ENCODE data around the gene PLA2G4D. TPM values are rescaled to one million over a fixed set of nuclear protein-coding genes. Genes with fewer than 3 reads are reported as not detected.

PLA2G4D gene
- total RNA-seq, 4 donors from 2014 or later: not detected

DNA sequence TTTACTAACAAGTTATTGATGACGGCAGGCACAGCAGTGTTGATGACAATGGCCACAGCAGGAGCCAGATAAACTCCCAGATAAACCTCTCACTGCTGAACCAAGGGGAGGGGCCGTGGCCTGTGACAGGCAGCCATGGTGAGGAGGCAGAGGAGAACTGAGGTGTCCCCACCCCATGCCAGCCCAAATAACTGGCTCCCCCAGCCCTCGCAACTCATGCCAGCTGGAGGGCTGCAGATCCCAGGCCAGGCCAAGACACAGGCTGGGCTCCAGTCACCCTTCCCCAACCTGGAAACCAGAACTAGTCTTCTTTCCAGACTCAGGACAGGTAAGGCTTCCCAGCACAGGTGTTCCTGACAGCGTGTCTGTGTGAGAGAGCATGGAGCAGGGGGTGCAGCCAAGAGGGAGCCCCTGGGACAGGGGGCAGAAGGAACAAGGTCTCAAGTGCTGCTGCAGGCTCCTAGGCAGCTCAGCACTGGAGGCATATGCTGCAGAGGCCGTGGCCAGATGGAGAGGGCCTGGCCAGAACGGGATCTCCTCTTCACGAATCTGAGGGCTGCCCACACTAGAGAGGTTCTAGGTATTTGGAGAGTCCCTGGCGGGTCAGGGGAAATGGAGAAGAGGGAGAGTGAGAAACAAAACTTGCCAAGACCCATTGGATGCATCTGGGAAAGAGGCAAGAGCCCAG, 46.2 kb upstream of the PLA2G4D start:
- Histone ChIP-seq H3K9me3 (peaks cover 0 to 9% (median 0%) of the 10 kb centered on the region in 4 donors), H3K36me3 (no peaks in the 10 kb centered on the region), H3K27me3 (no peaks in the 10 kb centered on the region), H3K4me3 (no peak overlapping the region), H3K27ac (peak overlapping the region in 1 of 4 donors; percentile 80), H3K4me1 (peaks cover 0 to 13% (median 4%) of the 10 kb centered on the region in 4 donors)
- DNase-seq: peak in 2 of 3 donors; percentile 29 to 46
- TF ChIP-seq, protein P1, sequence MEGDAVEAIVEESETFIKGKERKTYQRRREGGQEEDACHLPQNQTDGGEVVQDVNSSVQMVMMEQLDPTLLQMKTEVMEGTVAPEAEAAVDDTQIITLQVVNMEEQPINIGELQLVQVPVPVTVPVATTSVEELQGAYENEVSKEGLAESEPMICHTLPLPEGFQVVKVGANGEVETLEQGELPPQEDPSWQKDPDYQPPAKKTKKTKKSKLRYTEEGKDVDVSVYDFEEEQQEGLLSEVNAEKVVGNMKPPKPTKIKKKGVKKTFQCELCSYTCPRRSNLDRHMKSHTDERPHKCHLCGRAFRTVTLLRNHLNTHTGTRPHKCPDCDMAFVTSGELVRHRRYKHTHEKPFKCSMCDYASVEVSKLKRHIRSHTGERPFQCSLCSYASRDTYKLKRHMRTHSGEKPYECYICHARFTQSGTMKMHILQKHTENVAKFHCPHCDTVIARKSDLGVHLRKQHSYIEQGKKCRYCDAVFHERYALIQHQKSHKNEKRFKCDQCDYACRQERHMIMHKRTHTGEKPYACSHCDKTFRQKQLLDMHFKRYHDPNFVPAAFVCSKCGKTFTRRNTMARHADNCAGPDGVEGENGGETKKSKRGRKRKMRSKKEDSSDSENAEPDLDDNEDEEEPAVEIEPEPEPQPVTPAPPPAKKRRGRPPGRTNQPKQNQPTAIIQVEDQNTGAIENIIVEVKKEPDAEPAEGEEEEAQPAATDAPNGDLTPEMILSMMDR (IDR thresholded peaks at IDR 0.05): no peak
- no peak for TF ChIP-seq POLR2A (IDR thresholded peaks at IDR 0.05)

DNA sequence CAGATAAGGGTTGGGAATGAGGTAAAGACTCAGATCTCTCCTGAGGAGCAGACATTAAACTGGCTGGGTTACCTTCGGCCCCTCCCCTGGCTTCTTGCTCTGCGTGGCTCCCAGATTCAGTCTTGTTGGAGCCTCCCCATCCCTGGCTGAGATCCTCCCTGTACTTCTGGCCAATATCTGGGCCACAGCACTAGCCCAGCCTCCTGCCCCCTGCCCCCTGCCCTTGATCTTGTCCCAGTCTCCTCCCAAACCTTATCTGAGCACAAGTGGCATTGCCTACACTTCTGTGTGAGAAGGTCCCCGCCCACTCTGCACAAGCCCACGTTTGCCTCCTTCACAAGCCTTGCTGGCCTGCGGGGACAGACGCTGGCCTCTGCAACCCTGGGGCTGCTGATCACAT, 45.2 kb upstream of the PLA2G4D start:
- H3K36me3 ChIP-seq: no peaks in the 10 kb centered on the region
- H3K4me1 ChIP-seq: peaks cover 0 to 13% (median 4%) of the 10 kb centered on the region in 4 donors
- H3K9me3 ChIP-seq: peaks cover 0 to 9% (median 0%) of the 10 kb centered on the region in 4 donors
- peak in 2 of 3 donors; percentile 62 to 70 for DNase-seq
- H3K4me3 ChIP-seq: no peak overlapping the region
- H3K27ac ChIP-seq: peak overlapping the region in 3 of 4 donors; percentile 59 to 87 (median 80)
- no peaks in the 10 kb centered on the region for H3K27me3 ChIP-seq
- TF ChIP-seq POLR2A (IDR thresholded peaks at IDR 0.05): peak in 1 of 2 donors; percentile 2
- TF ChIP-seq, protein P1 (IDR thresholded peaks at IDR 0.05): no peak

DNA sequence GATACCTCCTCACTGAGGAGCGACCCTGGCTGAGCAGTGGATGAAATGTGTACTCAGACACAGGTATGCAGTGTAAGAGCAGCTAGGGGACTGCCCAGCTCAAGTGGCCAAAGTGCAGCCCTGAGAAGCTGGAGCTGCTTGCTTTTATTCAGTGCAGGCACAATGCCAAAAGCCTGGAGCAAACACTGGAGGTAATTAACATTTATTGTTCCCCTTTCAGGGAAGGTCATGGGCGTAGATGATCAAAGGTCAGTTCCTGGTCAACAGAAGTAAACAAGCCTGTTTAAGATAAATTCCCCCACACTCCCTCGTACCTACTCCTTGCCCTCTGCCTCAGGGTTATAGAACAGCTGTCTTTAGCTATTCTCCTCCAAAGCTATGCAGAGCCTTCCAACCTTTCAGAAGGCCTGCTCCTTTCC, 44.6 kb upstream of the PLA2G4D start:
- peak in 2 of 3 donors; percentile 70 to 88 for DNase-seq
- peaks cover 0 to 9% (median 0%) of the 10 kb centered on the region in 4 donors for H3K9me3 ChIP-seq
- no peaks in the 10 kb centered on the region for H3K36me3 ChIP-seq
- TF ChIP-seq, protein P1 (IDR thresholded peaks at IDR 0.05): peak in 2 of 6 experiments; percentile 13 to 29
- TF ChIP-seq POLR2A (IDR thresholded peaks at IDR 0.05): peak in 1 of 2 donors; percentile 17
- H3K27me3 ChIP-seq: no peaks in the 10 kb centered on the region
- peaks cover 0 to 13% (median 4%) of the 10 kb centered on the region in 4 donors for H3K4me1 ChIP-seq
- H3K4me3 ChIP-seq: no peak overlapping the region
- peak overlapping the region in 3 of 4 donors; percentile 59 to 87 (median 80) for H3K27ac ChIP-seq

DNA sequence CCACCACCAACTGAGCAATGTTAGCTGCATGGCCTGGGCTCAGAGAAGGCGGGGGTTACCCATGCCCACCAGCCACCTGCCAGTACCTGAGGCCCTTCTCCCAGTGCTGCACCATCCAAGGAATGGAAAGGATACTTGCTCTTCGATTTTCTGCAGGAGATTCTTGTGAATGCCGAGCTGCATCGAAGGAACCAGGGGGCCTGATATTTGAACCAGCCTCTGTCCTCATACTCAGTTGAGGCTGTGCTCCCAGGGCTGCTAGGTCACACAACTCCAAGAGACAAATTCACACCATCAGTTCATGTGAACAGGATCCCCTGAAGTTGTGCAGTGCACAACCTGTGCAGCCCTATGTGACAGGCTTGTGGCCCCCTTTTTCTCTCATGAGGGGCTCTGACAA, 44.0 kb upstream of the PLA2G4D start:
- no peak overlapping the region for H3K27ac ChIP-seq
- DNase-seq: peak in 1 of 3 donors; percentile 35
- peaks cover 0 to 9% (median 0%) of the 10 kb centered on the region in 4 donors for H3K9me3 ChIP-seq
- no peak overlapping the region for H3K4me3 ChIP-seq
- H3K4me1 ChIP-seq: peaks cover 0 to 13% (median 4%) of the 10 kb centered on the region in 4 donors
- TF ChIP-seq, protein P1 (IDR thresholded peaks at IDR 0.05): no peak
- no peak for TF ChIP-seq POLR2A (IDR thresholded peaks at IDR 0.05)
- H3K36me3 ChIP-seq: no peaks in the 10 kb centered on the region
- no peaks in the 10 kb centered on the region for H3K27me3 ChIP-seq

DNA sequence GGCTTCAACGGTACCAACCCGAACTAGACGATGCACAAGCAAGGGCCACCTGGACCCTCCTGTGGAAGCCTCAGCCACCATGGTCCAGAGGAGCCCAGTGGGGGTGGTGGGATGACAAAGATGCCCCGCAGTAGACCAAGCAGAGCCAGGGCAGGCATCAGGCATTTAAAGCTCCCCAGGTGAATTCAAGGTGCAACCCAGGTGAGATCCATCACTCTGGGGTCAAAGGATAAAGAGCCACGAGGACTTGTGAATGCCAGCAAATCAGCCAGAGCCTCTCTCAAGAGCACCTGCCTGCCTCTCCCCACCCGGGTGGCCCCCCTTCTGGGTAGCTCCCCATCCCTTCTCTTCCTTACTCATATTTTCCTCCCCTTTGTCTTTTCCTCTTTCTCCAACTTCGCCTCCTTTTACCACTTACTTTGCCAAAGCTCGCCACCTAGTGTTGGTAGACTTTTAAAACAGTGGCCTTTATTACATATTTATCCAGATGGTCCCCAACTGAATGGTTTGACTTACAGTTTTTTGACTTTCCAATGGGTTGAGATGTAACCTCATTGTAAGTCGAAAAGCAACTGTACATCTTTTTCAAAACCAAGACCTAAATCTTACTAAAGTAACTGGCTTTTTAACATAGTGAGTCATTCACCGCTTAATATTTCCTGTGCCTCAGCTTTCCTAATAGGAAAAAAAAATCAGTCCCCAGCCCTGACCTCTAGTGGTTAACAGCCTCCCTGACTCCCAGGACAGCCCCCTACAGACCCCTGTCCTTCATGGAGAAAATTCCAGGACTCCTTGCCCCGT, 43.3 kb upstream of the PLA2G4D start:
- Histone ChIP-seq H3K36me3 (no peaks in the 10 kb centered on the region), H3K9me3 (peaks cover 0 to 9% (median 0%) of the 10 kb centered on the region in 4 donors), H3K27me3 (no peaks in the 10 kb centered on the region), H3K27ac (no peak overlapping the region), H3K4me1 (peaks cover 0 to 13% (median 4%) of the 10 kb centered on the region in 4 donors), H3K4me3 (no peak overlapping the region)
- DNase-seq: peak in 1 of 3 donors; percentile 31
- TF ChIP-seq, protein P1 (IDR thresholded peaks at IDR 0.05): peak in 3 of 6 experiments; percentile 34 to 37 (median 36)
- no peak for TF ChIP-seq POLR2A (IDR thresholded peaks at IDR 0.05)
